ENCODE results near the gene SMARCD1. TPM values are rescaled to one million over a fixed set of nuclear protein-coding genes. Genes with fewer than 3 reads are reported as not detected.

The SMARCD1 gene
- total and polyA plus RNA-seq, 9 of the 15 experiments (the other 6 are each of a cell fraction or from before 2014, with no cell fraction given): 0.86 to 91.7 (median 48.0) TPM

DNA sequence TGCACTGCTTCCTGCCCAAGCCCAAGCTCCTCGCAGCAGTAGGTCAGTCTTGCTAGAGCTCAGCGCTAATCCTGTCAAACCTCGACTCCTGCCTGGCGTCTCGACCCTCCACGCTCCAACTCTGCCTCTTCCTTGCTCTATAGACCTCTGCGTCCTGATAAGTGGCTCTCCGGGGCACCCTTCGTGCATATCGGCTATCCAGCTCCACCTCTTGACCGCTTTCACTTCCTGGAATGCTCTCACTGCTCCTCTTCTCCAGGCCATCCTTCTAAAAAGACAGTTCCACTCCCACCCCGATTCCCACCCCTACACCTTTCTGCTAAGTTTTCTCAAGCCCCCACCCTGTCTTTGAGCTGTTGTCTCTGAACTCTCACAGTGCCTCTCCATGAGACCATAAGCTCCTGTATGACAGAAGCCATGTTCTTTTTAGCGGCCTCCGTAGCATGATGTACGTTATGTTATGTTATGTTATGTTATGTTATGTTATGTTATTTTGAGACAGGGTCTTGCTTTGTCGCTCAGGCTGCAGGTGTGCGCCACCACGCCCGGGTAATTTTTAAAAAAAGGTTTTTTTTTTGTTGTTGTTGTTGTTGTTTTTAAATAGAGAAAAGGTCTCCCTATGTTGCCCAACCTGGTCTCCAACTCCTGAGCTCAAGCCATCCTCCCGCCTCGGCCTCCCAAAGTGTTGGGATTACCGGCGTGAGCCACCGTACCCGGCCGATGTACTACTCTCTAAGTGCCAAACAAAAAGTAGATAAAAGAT lies 27.5 kb downstream of the SMARCD1 start (continued):
- no peak for TF ChIP-seq ZNF518B (CRISPR knock-in tag; IDR thresholded peaks at IDR 0.05)
- TF ChIP-seq ZNF436 (CRISPR knock-in tag; IDR thresholded peaks at IDR 0.05): no peak
- no peak for TF ChIP-seq RCOR1 (IDR thresholded peaks at IDR 0.05; ENCODE audit: borderline replicate concordance in 1 of 2, low read depth in 2 of 2, low read length in 2 of 2)
- TF ChIP-seq POLR2A (conservative IDR thresholded peaks at IDR 0.05): peak; percentile 57
- peak; percentile 47; the same call in 1 of the 2 replicates for TF ChIP-seq PHF8 (IDR thresholded peaks at IDR 0.05; ENCODE audit: borderline replicate concordance, low read length)
- no peak for TF ChIP-seq PBX2 (CRISPR knock-in tag; IDR thresholded peaks at IDR 0.05; ENCODE audit: low read depth)
- no peak for TF ChIP-seq PBX2 (tag; conservative IDR thresholded peaks at IDR 0.05; ENCODE audit: low read depth)
- TF ChIP-seq MCM5 (IDR thresholded peaks at IDR 0.05; ENCODE audit: low read depth): no peak
- TF ChIP-seq, protein P1, sequence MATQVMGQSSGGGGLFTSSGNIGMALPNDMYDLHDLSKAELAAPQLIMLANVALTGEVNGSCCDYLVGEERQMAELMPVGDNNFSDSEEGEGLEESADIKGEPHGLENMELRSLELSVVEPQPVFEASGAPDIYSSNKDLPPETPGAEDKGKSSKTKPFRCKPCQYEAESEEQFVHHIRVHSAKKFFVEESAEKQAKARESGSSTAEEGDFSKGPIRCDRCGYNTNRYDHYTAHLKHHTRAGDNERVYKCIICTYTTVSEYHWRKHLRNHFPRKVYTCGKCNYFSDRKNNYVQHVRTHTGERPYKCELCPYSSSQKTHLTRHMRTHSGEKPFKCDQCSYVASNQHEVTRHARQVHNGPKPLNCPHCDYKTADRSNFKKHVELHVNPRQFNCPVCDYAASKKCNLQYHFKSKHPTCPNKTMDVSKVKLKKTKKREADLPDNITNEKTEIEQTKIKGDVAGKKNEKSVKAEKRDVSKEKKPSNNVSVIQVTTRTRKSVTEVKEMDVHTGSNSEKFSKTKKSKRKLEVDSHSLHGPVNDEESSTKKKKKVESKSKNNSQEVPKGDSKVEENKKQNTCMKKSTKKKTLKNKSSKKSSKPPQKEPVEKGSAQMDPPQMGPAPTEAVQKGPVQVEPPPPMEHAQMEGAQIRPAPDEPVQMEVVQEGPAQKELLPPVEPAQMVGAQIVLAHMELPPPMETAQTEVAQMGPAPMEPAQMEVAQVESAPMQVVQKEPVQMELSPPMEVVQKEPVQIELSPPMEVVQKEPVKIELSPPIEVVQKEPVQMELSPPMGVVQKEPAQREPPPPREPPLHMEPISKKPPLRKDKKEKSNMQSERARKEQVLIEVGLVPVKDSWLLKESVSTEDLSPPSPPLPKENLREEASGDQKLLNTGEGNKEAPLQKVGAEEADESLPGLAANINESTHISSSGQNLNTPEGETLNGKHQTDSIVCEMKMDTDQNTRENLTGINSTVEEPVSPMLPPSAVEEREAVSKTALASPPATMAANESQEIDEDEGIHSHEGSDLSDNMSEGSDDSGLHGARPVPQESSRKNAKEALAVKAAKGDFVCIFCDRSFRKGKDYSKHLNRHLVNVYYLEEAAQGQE (IDR thresholded peaks at IDR 0.05; ENCODE audit: borderline replicate concordance): no peak
- TF ChIP-seq, protein P1 (CRISPR knock-in tag; IDR thresholded peaks at IDR 0.05; ENCODE audit: low read depth): no peak
- no peak for TF ChIP-seq NR4A1 (CRISPR knock-in tag; IDR thresholded peaks at IDR 0.05)
- TF ChIP-seq NR4A1 (tag; IDR thresholded peaks at IDR 0.05): no peak
- TF ChIP-seq CBFB (CRISPR knock-in tag; IDR thresholded peaks at IDR 0.05): no peak
- TF ChIP-seq RBBP5 (IDR thresholded peaks at IDR 0.05; ENCODE audit: borderline replicate concordance, insufficient read depth, low read length, poor library complexity, severe bottlenecking): peak; percentile 43

Data from K562 (cell line).